Skin of body (tissue), 2 donors: ENCODE results near the gene RBM28. TPM values are rescaled to one million over a fixed set of nuclear protein-coding genes. Genes with fewer than 3 reads are reported as not detected.
"Not testable (repeated sequence)": the region's sequence is repeated elsewhere in the genome, so short reads cannot be mapped to it uniquely, and the experiment has no call there.

Experiments used
- DNase-seq: peaks from one replicate; lab custom pipeline; 2025; lab: John Stamatoyannopoulos, UW
- total RNA-seq: library from RNA; depleted of rRNA; stranded (reverse); fragments of >200 nt; gene quantifications from one replicate; pipeline ENCODE4 v1.2.3, GENCODE V29; 2014

Gene RBM28
- total RNA-seq, 1 donor from 2014 or later: 23.2 TPM

GRCh38 chr7:128287556-128287955 is 56.2 kb downstream of the RBM28 start:
- DNase-seq: no peak

- no peak for DNase-seq
Measured at GRCh38 chr7:128284102-128284501, 59.6 kb downstream of the RBM28 start.

GRCh38 chr7:128281605-128282380 is 61.9 kb downstream of the RBM28 start:
- no peak for DNase-seq

GRCh38 chr7:128280451-128280850 is 63.3 kb downstream of the RBM28 start:
- not testable (repeated sequence) for DNase-seq

- no peak for DNase-seq
Measured at GRCh38 chr7:128279124-128279713, 64.5 kb downstream of the RBM28 start.

GRCh38 chr7:128278366-128278765 is 65.3 kb downstream of the RBM28 start:
- no peak for DNase-seq

GRCh38 chr7:128275681-128276080 is 68.0 kb downstream of the RBM28 start:
- no peak for DNase-seq

GRCh38 chr7:128274884-128275603 is 68.7 kb downstream of the RBM28 start:
- DNase-seq: no peak

- no peak for DNase-seq
Measured at GRCh38 chr7:128274246-128274883, 69.3 kb downstream of the RBM28 start.

GRCh38 chr7:128271942-128272481 is 71.7 kb downstream of the RBM28 start:
- DNase-seq: no peak

- no peak for DNase-seq
Measured at GRCh38 chr7:128271471-128271941, 72.2 kb downstream of the RBM28 start.

GRCh38 chr7:128270826-128271272 is 72.9 kb downstream of the RBM28 start:
- no peak for DNase-seq

GRCh38 chr7:128268233-128268632 is 75.5 kb downstream of the RBM28 start:
- no peak for DNase-seq

- DNase-seq: no peak
Measured at GRCh38 chr7:128267595-128267924, 76.1 kb downstream of the RBM28 start.

GRCh38 chr7:128266883-128267594 is 76.7 kb downstream of the RBM28 start:
- DNase-seq: peak; percentile 69

- DNase-seq: no peak
Measured at GRCh38 chr7:128266529-128266882, 77.2 kb downstream of the RBM28 start.

- no peak for DNase-seq
Measured at GRCh38 chr7:128265906-128266300, 77.8 kb downstream of the RBM28 start.

GRCh38 chr7:128265156-128265905 is 78.4 kb downstream of the RBM28 start:
- DNase-seq: no peak

GRCh38 chr7:128264477-128264876 is 79.2 kb downstream of the RBM28 start:
- no peak for DNase-seq

- no peak for DNase-seq
Measured at GRCh38 chr7:128263420-128263819, 80.3 kb downstream of the RBM28 start.
